ENCODE results near the gene PARVG. TPM values are rescaled to one million over a fixed set of nuclear protein-coding genes. Genes with fewer than 3 reads are reported as not detected.

The PARVG gene
- polyA plus RNA-seq, 1 donor: 3.4 TPM

- no peak for DNase-seq (ENCODE audit: low read depth)
Measured at GRCh38 chr22:44195189-44195871, 14.6 kb downstream of the PARVG start.

- no peak for DNase-seq (ENCODE audit: low read depth)
Measured at GRCh38 chr22:44196241-44196640, 15.5 kb downstream of the PARVG start.

- DNase-seq (ENCODE audit: low read depth): no peak
Measured at GRCh38 chr22:44196731-44197131, 16.0 kb downstream of the PARVG start.

GRCh38 chr22:44197271-44197670 is 16.5 kb downstream of the PARVG start:
- no peak for DNase-seq (ENCODE audit: low read depth)

- no peak for DNase-seq (ENCODE audit: low read depth)
Measured at GRCh38 chr22:44199164-44199563, 18.4 kb downstream of the PARVG start.

GRCh38 chr22:44199866-44200265 is 19.1 kb downstream of the PARVG start:
- no peak for DNase-seq (ENCODE audit: low read depth)

GRCh38 chr22:44200451-44200850 is 19.7 kb downstream of the PARVG start:
- DNase-seq (ENCODE audit: low read depth): no peak

- DNase-seq (ENCODE audit: low read depth): no peak
Measured at GRCh38 chr22:44200855-44201550, 20.3 kb downstream of the PARVG start.

GRCh38 chr22:44201665-44202064 is 20.9 kb downstream of the PARVG start:
- DNase-seq (ENCODE audit: low read depth): no peak

- DNase-seq (ENCODE audit: low read depth): no peak
Measured at GRCh38 chr22:44202261-44202789, 21.6 kb downstream of the PARVG start.

- DNase-seq (ENCODE audit: low read depth): no peak
Measured at GRCh38 chr22:44203203-44203602, 22.5 kb downstream of the PARVG start.

GRCh38 chr22:44204739-44205515 is 24.2 kb downstream of the PARVG start:
- no peak for DNase-seq (ENCODE audit: low read depth)

- DNase-seq (ENCODE audit: low read depth): no peak
Measured at GRCh38 chr22:44205516-44206329, 25.0 kb downstream of the PARVG start.

GRCh38 chr22:44206330-44206645 is 25.6 kb downstream of the PARVG start:
- DNase-seq (ENCODE audit: low read depth): no peak

GRCh38 chr22:44206696-44207095 is 26.0 kb downstream of the PARVG start:
- no peak for DNase-seq (ENCODE audit: low read depth)

- DNase-seq (ENCODE audit: low read depth): no peak
Measured at GRCh38 chr22:44207173-44207980, 26.7 kb downstream of the PARVG start.

- no peak for DNase-seq (ENCODE audit: low read depth)
Measured at GRCh38 chr22:44207981-44208317, 27.2 kb downstream of the PARVG start.

- DNase-seq (ENCODE audit: low read depth): no peak
Measured at GRCh38 chr22:44209343-44209742, 28.6 kb downstream of the PARVG start.

- no peak for DNase-seq (ENCODE audit: low read depth)
Measured at GRCh38 chr22:44210722-44211121, 30.0 kb downstream of the PARVG start.

GRCh38 chr22:44211256-44211945 is 30.7 kb downstream of the PARVG start:
- no peak for DNase-seq (ENCODE audit: low read depth)

All from forelimb muscle (tissue), 1 donor.